GM18517 (cell line): ENCODE measurements around the gene TMEM98.
"Not testable (repeated sequence)": the region's sequence is repeated elsewhere in the genome, so short reads cannot be mapped to it uniquely, and the experiment has no call there.

ENCODE experiments used
- ATAC-seq: cut with Tn5 transposase; IDR thresholded peaks from one replicate; pipeline ENCODE4 v1.9.1; 2021; ENCODE audit warnings: mild to moderate bottlenecking, moderate library complexity; ENCODE audit not compliant: unreplicated experiment

The TMEM98 gene

DNA sequence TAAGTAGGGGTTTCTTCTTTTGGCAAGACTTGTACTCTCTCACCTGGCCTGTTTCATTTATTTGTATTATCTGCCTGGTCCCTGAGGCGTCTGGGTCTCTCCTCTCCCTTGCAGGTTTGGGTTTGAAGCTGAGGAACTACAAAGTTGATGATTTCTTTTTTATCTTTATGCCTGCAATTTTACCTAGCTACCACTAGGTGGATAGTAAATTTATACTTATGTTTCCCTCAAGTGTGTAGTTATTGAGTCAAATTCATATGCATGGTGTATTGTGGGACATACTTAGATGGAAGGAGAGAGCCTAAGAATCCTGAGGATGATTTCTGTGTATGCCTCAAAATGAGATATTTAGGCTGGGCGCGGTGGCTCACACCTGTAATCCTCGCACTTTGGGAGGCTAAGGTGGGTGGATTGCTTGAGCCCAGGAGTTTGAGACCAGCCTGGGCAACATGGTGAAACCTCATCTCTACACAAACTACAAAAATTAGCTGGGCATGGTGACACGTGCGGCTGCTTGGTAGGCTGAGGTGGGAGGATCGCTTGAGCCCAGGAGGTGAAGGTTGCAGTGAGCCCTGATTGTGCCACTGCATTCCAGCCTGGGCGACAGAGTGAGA lies 13.6 kb downstream of the TMEM98 start:
- no peak for ATAC-seq

DNA sequence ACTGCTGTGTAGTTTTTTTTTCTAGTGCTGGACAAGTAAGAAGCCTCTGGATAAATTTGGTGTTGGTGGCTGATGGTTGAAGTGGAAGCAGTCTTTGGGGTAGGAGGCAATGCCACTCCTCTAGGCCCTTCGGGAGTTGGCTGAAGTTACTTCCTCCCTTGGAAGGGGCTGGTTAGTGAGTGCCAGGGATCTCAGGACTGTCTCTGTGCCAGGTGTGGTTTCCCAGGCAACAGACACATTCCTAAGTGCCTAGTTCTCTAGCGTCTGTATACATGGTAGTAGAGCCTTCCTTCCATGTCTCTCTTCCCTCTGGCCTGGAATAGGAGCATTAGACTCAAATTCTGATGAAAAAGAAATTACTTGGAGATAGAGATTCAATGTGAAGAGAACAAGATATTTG lies 15.3 kb downstream of the TMEM98 start:
- ATAC-seq, result no peak

DNA sequence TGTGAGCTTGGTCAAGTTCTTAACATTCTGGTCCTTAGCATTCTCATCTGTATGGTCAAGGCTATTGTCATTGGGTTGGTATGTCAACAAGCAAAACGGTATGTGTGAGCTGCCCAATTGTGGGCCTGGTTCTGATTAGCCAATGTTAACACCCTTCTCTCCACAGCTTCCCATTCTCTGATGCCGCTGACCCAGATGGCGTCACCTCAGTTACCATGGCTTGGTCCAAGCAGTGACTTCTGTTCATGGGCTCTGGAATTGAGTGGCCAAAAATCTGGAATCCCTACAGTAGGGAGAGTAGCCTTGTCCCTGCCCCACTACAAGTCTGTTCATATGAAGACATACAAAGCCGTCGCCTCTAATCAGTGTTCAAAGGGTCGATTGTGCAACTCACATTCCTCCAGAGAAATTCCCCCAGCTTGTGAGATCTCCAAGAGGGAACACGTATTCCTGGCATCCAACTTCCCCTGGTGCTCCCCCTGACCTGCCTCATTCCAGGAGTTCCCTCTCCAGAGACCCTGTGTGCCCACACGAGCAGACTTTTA lies 15.8 kb downstream of the TMEM98 start:
- ATAC-seq, result no peak

DNA sequence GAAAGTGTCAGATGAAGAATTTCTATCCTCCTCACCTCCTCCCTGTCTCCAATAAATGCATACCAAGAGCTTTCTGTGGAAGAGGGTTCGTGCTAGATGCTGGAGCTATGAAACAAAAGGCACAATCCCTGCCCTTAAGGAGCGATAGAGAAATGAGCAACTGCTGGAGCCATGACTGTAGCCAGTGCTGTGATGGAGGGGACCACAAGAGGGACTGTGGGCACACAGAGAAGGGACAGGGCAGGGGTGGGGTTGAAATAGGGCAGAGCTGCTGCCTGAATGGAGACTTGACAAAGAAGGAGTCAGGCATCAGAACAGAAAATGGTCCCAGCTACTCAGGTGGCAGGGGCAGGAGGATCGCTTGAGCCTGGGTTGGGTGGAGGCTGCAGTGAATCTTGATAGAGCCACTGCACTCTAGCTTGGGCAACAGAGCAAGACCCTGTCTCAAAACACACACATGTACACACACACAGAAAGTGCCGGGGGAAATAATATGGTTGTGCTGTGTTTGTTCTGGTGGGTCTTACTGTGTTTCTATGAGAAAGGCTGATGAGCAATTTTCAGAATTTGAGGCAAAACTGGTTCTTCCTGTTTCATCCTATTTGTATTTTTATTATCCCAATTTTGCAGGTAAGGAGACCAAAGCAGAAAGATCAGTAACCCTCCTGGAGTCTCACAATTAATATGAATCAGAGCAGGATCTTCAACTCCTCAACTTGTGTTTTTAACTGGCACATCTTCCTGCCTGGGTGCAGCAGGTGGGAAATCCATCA lies 16.5 kb downstream of the TMEM98 start:
- ATAC-seq, result no peak

DNA sequence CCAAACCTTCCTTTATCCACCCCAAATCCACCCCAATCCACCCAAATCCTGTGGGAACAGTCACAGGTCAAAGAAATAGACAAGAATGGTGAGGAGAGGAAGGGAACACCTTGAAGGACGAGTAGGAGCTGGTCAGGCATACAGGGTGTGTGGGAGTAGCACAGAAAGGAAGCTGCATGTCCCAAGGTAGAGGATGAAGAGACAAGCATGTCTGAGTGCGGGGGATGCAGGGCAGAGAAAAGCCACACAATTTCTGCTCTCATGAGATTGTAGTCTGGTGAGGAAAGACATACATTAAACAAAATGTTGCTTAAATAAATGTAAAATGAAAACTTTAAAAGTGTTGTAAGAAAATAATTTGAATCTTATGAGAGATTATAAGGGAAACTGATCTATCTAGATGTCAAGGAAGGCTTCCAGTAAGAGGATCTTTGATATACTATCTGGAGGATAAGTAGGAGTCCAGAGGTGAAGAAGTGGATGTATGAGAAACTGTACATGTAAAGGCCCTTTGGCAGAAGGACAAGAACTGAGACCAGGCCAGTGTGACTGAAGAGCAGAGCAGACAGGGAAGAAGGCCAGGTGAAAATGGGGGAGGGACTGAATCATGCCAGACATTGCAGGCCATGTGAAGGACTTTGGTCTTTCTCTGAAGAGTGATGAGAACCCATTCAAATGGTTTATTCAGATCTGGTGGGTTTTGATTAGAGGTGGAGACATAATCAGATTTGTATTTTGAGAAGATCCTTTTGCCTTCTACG lies 18.6 kb downstream of the TMEM98 start:
- ATAC-seq, result no peak

DNA sequence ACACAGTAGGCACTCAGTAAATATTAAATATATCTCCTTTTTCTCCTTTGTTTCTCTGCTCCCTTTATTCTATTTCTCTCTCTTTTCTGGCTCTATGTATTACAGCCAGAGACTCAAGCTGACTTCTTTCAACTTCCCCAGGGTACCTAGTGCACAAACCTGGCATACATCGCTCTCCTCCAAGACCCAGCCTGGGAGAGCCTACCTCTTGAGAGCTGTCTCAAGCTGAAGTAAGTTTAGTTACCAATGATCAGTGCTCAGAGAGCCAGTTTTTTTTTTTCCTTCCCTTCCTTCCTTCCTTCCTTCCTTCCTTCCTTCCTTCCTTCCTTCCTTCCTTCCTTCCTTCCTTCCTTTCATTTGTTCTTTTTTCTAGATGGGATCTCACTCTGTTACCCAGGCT lies 19.8 kb downstream of the TMEM98 start:
- no peak for ATAC-seq

DNA sequence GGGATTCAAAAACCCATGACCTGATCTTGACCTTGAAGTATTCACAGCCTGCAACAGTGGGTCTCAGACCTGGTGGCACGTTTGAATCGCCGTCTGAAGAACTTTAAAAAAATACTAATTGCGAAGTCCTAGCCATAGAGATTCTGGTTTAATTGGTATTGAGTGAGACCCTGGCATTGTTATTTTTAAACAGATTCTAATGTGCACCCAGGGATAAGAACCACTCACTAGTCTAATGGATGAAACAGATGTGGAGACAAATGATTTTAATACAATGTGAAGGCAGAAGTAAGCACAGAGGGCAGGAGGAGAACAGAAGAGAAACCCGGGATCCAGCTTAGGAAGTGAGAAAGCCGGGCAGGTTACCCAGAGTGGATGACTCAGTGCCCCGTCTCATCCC lies 21.2 kb downstream of the TMEM98 start:
- ATAC-seq, result no peak

DNA sequence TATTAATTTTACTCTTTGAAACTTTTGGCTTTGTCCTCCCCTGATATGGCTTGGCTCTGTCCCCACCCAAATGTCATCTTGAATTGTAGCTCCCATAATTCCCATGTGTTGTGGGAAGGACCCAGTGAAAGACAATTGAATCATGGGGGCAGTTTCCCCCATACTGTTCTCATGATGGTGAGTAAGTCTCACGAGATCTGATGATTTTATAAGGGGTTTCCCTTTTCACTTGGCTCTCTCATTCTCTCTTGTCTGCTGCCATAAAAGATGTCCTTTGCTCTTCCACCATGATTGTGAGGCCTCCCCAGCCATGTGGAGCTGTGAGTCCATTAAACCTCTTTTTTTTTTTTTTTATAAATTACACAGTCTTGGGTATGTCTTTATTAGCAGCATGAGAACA lies 24.5 kb downstream of the TMEM98 start:
- ATAC-seq, result not testable (repeated sequence)

DNA sequence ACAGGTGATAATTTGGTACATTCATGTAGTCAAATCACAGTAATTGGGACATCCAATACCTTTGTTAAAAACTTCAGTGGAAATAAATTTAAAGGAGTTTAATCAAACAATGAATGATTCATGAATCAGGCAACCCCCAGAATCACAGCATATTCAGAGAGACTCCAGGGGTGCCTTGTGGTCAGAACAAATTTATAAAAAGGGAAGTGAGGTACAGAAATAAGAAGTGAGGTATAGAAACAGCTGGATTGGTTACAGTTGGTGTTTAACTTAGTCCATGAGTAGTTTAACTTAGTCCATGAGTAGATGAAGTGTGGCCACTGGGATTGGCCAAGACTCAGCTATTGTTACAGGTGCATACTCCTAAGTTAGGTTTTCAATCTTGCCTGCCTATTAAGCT lies 25.1 kb downstream of the TMEM98 start:
- ATAC-seq, result no peak

DNA sequence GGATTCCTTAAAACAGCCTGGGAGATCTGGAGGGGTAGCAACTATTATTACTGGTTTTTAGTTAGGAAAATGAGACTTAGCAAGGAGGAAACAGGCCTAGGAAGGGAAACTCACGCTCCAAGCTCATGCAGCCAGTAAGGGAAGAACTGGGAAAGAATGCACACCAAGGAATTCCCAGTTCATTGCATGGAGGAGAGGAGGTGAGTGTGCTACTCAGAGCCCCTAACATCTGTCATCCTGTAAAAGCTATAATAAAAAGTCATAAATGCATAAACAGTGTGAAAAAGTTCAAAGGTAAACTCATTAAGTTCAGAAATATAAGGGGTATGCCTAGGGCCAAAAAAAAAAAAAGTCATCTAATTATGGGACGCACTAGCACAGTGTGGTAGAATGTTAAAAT lies 25.9 kb downstream of the TMEM98 start:
- no peak for ATAC-seq

DNA sequence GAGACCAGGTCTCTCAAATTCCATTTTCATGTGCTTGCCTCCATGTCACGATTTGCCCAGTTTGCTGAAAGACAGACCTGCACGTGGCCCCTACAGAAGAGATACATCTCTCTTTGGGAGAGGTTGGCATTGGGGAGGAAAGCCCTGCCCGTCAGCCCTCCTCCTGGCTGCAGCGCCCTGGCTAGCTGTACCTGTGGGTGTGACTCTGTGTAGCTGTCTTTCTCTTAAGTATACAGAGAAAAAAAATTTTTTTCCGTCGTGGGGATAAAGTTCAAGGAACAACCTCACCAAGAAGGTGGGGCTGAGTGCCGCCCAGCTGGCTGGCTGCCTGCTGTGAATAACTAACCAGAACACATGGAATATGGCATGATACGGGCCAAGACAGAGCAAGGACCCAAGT lies 26.5 kb downstream of the TMEM98 start:
- ATAC-seq, result no peak

DNA sequence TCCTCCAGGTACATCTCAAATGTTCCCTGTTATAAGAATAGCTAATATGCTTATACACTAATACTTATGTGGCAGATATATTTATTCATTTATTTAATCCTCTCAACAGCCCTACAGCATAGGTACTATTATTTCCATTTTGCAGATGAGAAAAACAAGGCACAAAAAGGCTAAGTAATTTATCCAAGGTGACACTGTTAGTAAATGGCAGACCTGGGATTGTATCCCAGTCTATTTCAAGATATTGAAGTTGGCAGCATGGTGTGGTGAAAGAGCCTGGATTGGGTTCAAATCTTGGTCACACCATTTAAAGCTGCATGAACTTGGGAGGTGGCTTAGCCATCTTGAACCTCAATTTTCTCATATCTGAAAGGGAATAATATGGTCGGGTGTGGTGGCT lies 27.2 kb downstream of the TMEM98 start:
- no peak for ATAC-seq

DNA sequence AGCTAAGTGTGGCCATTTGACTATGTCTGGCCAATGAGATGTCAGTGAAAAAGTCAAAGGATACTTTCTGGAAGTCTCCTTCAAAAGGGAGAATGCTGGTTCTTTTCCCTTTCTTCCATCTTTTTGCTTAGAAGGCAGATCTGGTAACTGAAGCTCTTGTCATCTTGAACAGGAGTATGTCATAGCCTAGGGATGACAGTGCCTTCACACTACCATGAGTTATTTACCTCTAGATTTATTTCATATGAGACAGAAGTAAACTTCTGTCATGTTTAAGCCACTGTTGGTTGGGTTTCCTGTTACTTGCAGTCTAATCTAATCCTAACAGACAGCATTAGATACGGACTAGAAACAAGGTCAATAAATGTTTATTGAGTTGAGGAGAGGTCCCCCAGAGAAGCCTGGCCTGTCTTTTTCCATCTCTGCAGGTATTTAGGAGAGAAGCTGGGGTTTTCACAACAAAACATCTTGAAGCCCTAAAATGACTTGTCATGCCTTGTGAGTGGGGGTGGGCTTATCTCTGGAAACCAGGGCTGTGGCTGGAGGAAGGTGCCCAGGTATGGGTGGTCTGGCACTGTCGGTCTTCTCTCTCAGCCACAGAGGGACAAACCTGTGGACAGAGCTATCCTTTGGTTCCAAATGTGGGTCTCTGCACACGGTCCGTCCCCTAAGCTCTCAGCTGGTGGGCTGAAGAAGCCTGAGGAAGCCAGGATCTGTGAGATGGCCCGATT lies 28.5 kb downstream of the TMEM98 start:
- ATAC-seq, result no peak

DNA sequence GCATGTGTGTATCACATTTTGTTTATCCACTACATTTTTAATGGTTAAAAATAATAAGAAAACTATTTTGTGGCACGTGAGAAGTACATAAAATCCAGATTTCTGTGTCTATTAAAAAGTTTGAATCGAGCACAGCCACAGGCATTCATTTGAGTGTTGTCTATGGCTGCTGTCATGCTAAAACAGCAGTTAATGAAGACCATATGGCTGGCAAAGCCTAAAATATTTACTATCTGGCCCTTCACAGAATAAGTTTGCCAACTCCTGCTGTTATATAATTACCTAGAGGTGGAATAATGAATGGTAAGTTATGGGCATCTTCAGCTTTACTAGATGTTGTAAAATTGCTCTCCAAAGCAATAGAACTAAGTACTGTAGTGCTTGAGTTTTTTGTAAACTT lies 30.5 kb downstream of the TMEM98 start:
- no peak for ATAC-seq

DNA sequence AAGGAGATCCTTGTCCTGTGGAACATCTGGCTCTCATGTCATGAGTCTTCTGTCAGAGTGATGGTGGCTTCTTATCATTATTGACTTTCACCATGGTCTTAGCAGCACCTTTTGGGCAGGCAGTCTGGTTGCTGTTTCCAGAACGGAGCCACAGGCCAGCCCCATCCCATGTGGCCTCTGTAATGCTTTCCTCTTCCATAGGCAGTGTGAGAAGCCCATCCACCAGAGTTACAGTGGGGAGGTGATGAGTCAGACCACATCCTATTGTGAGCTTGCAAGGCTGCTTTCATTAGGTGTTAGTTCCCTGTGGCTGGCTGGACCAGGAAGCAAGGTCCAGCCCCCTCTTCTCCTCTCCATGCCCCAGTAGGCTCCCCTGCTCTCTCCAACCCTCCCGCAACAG lies 32.9 kb downstream of the TMEM98 start:
- no peak for ATAC-seq

DNA sequence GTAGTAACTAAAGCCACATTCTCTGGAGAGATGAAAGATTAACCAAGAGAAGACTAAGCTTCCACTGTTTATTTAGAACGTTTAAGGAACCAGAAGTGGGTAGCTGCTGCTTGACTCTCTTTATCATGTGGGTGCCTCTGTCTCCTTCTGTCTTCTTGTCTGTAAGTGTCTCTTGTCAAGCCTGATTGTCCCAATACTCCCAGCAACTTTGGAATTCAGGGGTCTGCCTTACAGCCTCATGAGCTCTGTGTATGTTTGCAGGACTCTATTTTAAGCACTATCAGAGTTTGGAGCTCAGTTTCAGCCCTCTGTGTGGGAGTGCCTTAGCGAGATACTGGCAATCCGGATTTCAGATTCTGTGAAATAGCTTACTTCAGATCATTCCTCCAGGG lies 34.4 kb downstream of the TMEM98 start:
- ATAC-seq, result no peak

DNA sequence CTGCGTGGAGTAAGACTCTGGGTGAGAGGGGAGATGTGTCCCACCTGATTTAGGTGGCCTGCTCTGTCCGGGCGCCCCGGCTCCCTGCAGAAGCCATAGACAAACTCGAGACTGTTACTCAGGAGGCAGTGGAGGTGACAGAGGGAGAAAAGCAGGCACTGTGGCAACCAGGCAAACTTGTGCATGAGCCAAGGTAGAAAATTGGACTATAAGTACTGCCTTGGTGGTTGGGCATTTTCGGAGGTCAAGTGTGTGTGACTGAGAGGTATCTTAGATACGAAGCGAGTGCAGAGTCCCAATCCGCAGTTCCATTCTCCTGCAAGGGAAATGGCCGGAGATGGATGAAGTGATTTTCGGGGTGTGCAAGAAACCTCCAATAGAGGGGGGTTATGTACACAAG lies 36.6 kb downstream of the TMEM98 start:
- ATAC-seq, result no peak

DNA sequence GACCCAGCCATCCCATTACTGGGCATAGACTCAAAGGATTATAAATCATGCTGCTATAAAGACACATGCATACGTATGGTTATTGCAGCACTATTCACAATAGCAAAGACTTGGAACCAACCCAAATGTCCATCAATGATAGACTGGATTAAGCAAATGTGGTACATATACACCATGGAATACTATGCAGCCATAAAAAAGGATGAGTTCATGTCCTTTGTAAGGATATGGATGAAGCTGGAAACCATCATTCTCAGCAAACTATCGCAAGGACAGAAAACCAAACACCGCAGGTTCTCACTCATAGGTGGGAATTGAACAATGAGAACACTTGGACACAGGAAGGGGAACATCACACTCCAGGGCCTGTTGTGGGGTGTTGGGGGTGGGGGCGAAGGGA lies 41.3 kb downstream of the TMEM98 start:
- ATAC-seq, result not testable (repeated sequence)

DNA sequence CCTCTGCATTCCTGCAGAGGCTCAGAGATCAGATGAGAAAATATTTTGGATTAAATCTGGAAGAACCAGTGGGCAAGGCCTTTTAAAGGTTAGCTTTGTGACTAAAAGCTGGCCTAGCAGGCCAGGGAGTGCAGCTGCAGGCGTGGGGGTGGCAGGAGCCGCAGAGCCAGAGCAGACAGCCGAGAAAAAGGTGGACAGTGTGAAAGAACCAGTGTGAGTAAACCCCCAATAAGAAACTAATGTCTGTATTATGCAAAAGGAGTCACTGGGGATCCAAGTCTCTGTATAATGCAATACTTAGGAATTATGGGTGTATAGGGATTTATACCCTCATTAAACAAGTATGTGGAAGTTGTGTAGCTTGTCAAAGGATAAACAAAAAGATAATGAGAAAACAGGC lies 42.3 kb downstream of the TMEM98 start:
- no peak for ATAC-seq

DNA sequence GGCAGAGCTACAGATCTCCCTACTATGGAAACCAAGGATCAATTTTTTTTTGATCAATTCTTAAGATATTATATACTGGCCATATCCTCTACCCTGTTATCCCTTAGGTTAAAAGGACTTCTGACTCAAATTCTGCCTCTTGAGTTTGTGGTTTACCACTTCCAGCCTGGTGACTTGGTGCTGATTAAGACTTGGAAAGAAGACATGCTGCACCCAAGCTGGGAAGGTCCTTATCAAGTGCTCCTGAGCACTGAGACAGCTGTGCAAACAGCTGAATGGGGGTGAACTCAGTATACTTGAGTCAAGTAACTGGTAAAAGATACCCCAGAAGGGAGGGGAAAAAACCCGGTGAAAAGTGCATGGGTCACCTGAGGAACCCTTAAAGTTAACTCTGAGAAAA lies 43.2 kb downstream of the TMEM98 start:
- ATAC-seq, result no peak

DNA sequence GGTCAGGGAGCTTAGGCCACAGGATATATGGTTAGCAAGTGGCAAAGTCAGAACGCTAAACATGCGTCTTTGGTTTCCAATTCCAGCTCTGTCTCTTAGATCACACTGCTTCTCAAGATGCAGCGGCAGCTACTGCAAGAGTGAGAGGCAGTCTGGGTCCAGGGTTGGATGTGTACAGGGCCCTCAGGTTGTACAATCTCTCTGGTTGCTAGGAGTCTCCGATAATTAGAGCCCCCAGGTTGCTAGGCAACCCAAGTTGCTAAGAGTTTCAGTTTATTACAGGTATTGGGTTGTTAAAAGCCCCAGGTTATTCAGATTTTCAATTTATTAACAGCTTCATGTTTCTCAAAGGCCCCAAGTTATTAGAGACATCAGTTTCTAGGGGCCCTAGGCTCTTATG lies 48.2 kb downstream of the TMEM98 start:
- no peak for ATAC-seq
